Adipocyte (in vitro differentiated cells): ENCODE data around the gene NTN1.
A peak's percentile ranks its signal among the peaks of the same experiment; 100 is the strongest.

Experiments used
- DNase-seq: peaks from one replicate; pipeline ENCODE4 v3.0.0-alpha.2; 2015; ENCODE audit warnings: low read depth
- H3K27me3 ChIP-seq: replicated peaks from 2 replicates; pipeline ENCODE4 v1.7.0; 2013; ENCODE audit warnings: mild to moderate bottlenecking, low read length, moderate library complexity; ENCODE audit not compliant: control insufficient read depth, insufficient read depth
- H3K36me3 ChIP-seq: 2 replicates; pipeline ENCODE4 v1.7.0; 2013; ENCODE audit warnings: low read length, mild to moderate bottlenecking, moderate library complexity; ENCODE audit not compliant: control insufficient read depth, insufficient read depth, severe bottlenecking
- H3K4me1 ChIP-seq: 2 replicates; pipeline ENCODE4 v1.7.0; 2013; ENCODE audit warnings: mild to moderate bottlenecking, low read length, moderate library complexity; ENCODE audit not compliant: control insufficient read depth, insufficient read depth
- H3K4me3 ChIP-seq: 2 replicates; pipeline ENCODE4 v1.7.0; 2013; ENCODE audit warnings: mild to moderate bottlenecking, low read length, moderate library complexity
- H3K9ac ChIP-seq: 2 replicates; pipeline ENCODE4 v1.7.0; 2013; ENCODE audit warnings: mild to moderate bottlenecking, low read length, moderate library complexity
- H3K9me3 ChIP-seq: 2 replicates; pipeline ENCODE4 v1.7.0; 2013; ENCODE audit warnings: mild to moderate bottlenecking, low read length, moderate library complexity; ENCODE audit not compliant: control insufficient read depth

NTN1 gene

GRCh38 chr17:9285602-9286427 lies 264.5 kb downstream of the NTN1 start:
- no peaks in the 10 kb centered on the region for H3K27me3 ChIP-seq
- peaks cover 23% of the 10 kb centered on the region for H3K4me1 ChIP-seq
- no peak for DNase-seq
- peak overlapping the region; percentile 3 for H3K4me3 ChIP-seq
- H3K36me3 ChIP-seq, result no peaks in the 10 kb centered on the region
- H3K9ac ChIP-seq, result peak overlapping the region; percentile 41
- no peaks in the 10 kb centered on the region for H3K9me3 ChIP-seq

GRCh38 chr17:9286434-9286833 lies 265.1 kb downstream of the NTN1 start:
- Histone ChIP-seq H3K36me3 (no peaks in the 10 kb centered on the region), H3K4me1 (peaks cover 23% of the 10 kb centered on the region), H3K9ac (peak overlapping the region; percentile 41), H3K9me3 (no peaks in the 10 kb centered on the region), H3K4me3 (peak overlapping the region; percentile 3), H3K27me3 (no peaks in the 10 kb centered on the region)
- DNase-seq, result no peak

GRCh38 chr17:9287306-9287705 lies 266.0 kb downstream of the NTN1 start:
- no peaks in the 10 kb centered on the region for H3K36me3 ChIP-seq
- no peaks in the 10 kb centered on the region for H3K9me3 ChIP-seq
- H3K4me3 ChIP-seq, result no peak overlapping the region
- peaks cover 30% of the 10 kb centered on the region for H3K4me1 ChIP-seq
- no peak overlapping the region for H3K9ac ChIP-seq
- H3K27me3 ChIP-seq, result no peaks in the 10 kb centered on the region
- DNase-seq, result no peak

GRCh38 chr17:9290226-9290613 lies 268.9 kb downstream of the NTN1 start:
- Histone ChIP-seq H3K9me3 (no peaks in the 10 kb centered on the region), H3K4me1 (peaks cover 30% of the 10 kb centered on the region), H3K9ac (no peak overlapping the region), H3K36me3 (no peaks in the 10 kb centered on the region), H3K27me3 (no peaks in the 10 kb centered on the region), H3K4me3 (no peak overlapping the region)
- no peak for DNase-seq

- DNase-seq, result peak; percentile 13
- no peak overlapping the region for H3K9ac ChIP-seq
- no peaks in the 10 kb centered on the region for H3K9me3 ChIP-seq
- no peaks in the 10 kb centered on the region for H3K27me3 ChIP-seq
- H3K4me3 ChIP-seq, result no peak overlapping the region
- H3K36me3 ChIP-seq, result no peaks in the 10 kb centered on the region
- peaks cover 21% of the 10 kb centered on the region for H3K4me1 ChIP-seq
Measured at GRCh38 chr17:9291912-9292560, 270.7 kb downstream of the NTN1 start.

GRCh38 chr17:9292561-9292941 lies 271.2 kb downstream of the NTN1 start:
- Histone ChIP-seq H3K4me3 (no peak overlapping the region), H3K27me3 (no peaks in the 10 kb centered on the region)
- no peak for DNase-seq

More at GRCh38 chr17:9292561-9292941, 271.2 kb downstream of the NTN1 start:
- Histone ChIP-seq H3K36me3 (no peaks in the 10 kb centered on the region), H3K9me3 (no peaks in the 10 kb centered on the region), H3K9ac (no peak overlapping the region), H3K4me1 (peaks cover 21% of the 10 kb centered on the region)
